Prostate gland (tissue), 2 donors: ENCODE data around the gene C10orf90. TPM values are rescaled to one million over a fixed set of nuclear protein-coding genes. Genes with fewer than 3 reads are reported as not detected.
"Not testable (repeated sequence)": the region's sequence is repeated elsewhere in the genome, so short reads cannot be mapped to it uniquely, and the experiment has no call there.

ENCODE experiments used
- DNase-seq: peaks from one replicate; pipeline ENCODE4 v3.0.0-alpha.2; 2019; ENCODE audit warnings: low spot score
- H3K27ac ChIP-seq, 2 donors: fragments of 200-600 bp; sonication (generic); 2 replicates each; pipeline ENCODE4 v1.5.1; 2017 to 2019
- H3K27me3 ChIP-seq: fragments of 200-600 bp; sonication (generic); replicated peaks from 2 replicates; pipeline ENCODE4 v1.5.1; 2019; ENCODE audit not compliant: insufficient read depth
- H3K36me3 ChIP-seq, 2 donors: fragments of 200-600 bp; sonication (generic); 1 replicate in 1 of 2; 2 replicates in 1 of 2; pipeline versions ENCODE4 v1.5.1 to v1.8.1; 2017 to 2019
- H3K4me1 ChIP-seq: fragments of 200-600 bp; sonication (generic); replicated peaks from 2 replicates; pipeline ENCODE4 v1.5.1; 2019
- H3K4me3 ChIP-seq, 2 donors: fragments of 200-600 bp; sonication (generic); 2 replicates each; pipeline ENCODE4 v1.5.1; 2017 to 2019
- H3K9me3 ChIP-seq: fragments of 200-600 bp; sonication (generic); 2 replicates; pipeline ENCODE4 v1.5.1; 2017
- CTCF ChIP-seq, 4 experiments: fragments of 200-600 bp in 2 of 4; fragments of 450-650 bp in 2 of 4; sonication (generic) in 2 of 4; IDR thresholded peaks; 1 replicate in 3 of 4; 2 replicates in 1 of 4; pipeline ENCODE4 v1.5.1; 2016 to 2019; ENCODE audit warnings: antibody characterized with exemption in 4 of 4, mild to moderate bottlenecking in 2 of 4, moderate library complexity in 2 of 4
- POLR2A ChIP-seq: fragments of 450-650 bp; IDR thresholded peaks from one replicate; pipeline ENCODE4 v1.6.1; 2016; ENCODE audit warnings: antibody characterized with exemption, mild to moderate bottlenecking
- POLR2AphosphoS5 ChIP-seq: sonication (generic); formaldehyde crosslinking; IDR thresholded peaks from one replicate; pipeline ENCODE4 v1.6.1; 2017; ENCODE audit warnings: antibody characterized with exemption
- WGBS: methylation state at CpG from one replicate; pipeline ENCODE4 v1.1.5; 2018; 5-methylcytosine and 5-hydroxymethylcytosine counted together
- intact Hi-C: fragments of 100-400 bp; cut with DNase I; formaldehyde crosslinking; loops from one replicate; pipeline ENCODE4 v1.14.2; 2022
- total RNA-seq, 2 donors: library from RNA; depleted of rRNA; stranded (reverse); fragments of >200 nt; gene quantifications; one replicate each; pipeline ENCODE4 v1.1.0, GENCODE V29; 2016

The C10orf90 gene
- total RNA-seq, 2 donors from 2014 or later: 0.45 TPM; not detected in 1

DNA sequence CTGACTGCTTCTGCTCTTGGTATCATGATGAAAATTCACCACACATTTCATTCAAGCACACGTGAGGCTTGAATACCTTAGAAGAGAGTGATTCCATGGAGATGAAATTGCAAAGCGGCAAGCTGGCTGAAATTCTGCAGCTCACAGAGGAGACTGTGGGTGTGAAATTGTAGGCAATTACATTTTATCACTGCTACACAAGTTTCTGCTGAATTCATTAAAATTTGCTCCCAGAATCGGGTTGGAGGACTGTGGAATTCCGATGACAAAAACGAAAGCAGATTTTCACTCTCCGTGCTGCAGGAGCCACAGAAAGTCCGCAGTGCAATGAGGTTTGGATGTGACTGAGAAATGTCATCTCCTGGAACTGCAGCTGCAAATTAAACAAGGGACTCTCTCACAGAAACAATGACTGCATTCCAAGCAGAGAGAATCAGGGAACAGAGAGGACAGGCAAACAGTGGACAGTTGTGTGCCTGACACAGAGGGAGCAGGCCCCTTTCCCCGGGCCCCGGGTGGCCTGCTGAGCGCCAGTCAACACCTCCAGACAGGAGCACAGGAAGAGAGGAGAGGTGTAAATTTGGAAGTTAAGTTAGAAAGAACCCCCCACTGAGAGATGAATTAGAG is 109.1 kb downstream of the C10orf90 start:
- intact Hi-C loops: no loop called here
- Histone ChIP-seq H3K36me3 (no peaks in the 10 kb centered on the region), H3K27me3 (no peaks in the 10 kb centered on the region), H3K9me3 (no peaks in the 10 kb centered on the region), H3K4me1 (peaks cover 13% of the 10 kb centered on the region), H3K27ac (no peak overlapping the region), H3K4me3 (no peak overlapping the region)
- 29% methylated on average over 10 of the region's 10 CpGs for WGBS
- no peak for DNase-seq
- no peak for TF ChIP-seq CTCF (IDR thresholded peaks at IDR 0.05)
- no peak for TF ChIP-seq POLR2A
- TF ChIP-seq POLR2AphosphoS5: no peak

- H3K27ac ChIP-seq: peak overlapping the region; percentile 60 to 66
- H3K36me3 ChIP-seq: no peaks in the 10 kb centered on the region
- no peaks in the 10 kb centered on the region for H3K9me3 ChIP-seq
- TF ChIP-seq CTCF (IDR thresholded peaks at IDR 0.05) (no peak), POLR2AphosphoS5 (peak; percentile 83)
- peak; percentile 65 for DNase-seq
- 4% methylated on average over 1 of the region's 1 CpG for WGBS
- H3K27me3 ChIP-seq: no peaks in the 10 kb centered on the region
- peaks cover 13% of the 10 kb centered on the region for H3K4me1 ChIP-seq
- intact Hi-C loops: no loop called here
- H3K4me3 ChIP-seq: no peak overlapping the region
These were observed 111.6 kb downstream of the C10orf90 start for GRCh38 chr10:126558881-126559280.

GRCh38 chr10:126551202-126551601 is 119.3 kb downstream of the C10orf90 start:
- Histone ChIP-seq H3K27ac (no peak overlapping the region), H3K9me3 (no peaks in the 10 kb centered on the region), H3K36me3 (no peaks in the 10 kb centered on the region), H3K27me3 (no peaks in the 10 kb centered on the region), H3K4me1 (no peaks in the 10 kb centered on the region), H3K4me3 (no peak overlapping the region)
- intact Hi-C loops: no loop called here
- no peak for DNase-seq
- TF ChIP-seq POLR2A (no peak), POLR2AphosphoS5 (no peak), CTCF (IDR thresholded peaks at IDR 0.05) (no peak)

DNA sequence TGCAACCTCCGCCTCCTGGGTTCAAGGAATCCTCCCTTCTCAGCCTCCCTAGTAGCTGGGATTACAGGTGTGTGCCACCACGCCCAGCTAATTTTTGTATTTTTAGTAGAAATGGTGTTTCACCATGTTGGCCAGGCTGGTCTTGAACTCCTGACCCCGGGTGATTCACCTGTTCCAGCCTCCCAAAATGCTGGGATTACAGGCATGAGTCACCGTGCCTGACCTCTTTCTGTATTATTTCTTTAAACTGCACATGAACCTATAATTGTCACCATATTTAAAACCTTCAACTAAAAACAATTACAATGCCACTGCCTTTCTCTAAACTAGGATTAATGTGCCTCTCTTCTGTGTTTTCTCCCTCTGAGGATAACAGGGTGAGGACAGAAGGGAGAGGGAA is 119.9 kb downstream of the C10orf90 start:
- H3K27me3 ChIP-seq, H3K4me3 ChIP-seq, H3K36me3 ChIP-seq, intact Hi-C loops, H3K27ac ChIP-seq, H3K9me3 ChIP-seq, H3K4me1 ChIP-seq, DNase-seq: not testable (repeated sequence)
- 89% methylated on average over 4 of the region's 4 CpGs for WGBS

DNA sequence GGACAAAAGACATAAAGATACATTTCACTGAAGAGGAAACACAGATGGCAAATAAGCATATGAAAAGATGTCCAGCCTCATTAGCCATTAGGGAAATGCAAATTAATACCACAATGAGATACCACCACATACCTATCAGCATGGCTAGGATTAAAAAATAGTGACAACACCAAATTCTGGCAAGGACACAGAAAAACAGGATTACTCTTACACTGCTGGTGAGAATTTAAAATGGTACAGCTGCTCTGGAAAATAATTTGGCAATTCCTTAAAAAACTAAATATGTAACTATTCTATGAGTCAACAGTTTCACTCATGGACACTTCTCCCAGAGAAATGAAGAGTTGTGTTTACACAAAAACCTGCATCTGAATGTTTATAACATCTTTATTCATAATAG is 121.1 kb downstream of the C10orf90 start:
- H3K4me3 ChIP-seq: no peak overlapping the region
- H3K27me3 ChIP-seq: peaks cover under 1% of the 10 kb centered on the region
- no peaks in the 10 kb centered on the region for H3K36me3 ChIP-seq
- TF ChIP-seq POLR2AphosphoS5 (no peak), CTCF (IDR thresholded peaks at IDR 0.05) (no peak), POLR2A (no peak)
- H3K27ac ChIP-seq: no peak overlapping the region
- no peaks in the 10 kb centered on the region for H3K4me1 ChIP-seq
- no peaks in the 10 kb centered on the region for H3K9me3 ChIP-seq
- no peak for DNase-seq
- intact Hi-C loops: no loop called here
